ENCODE data around the gene MSL1.
A peak's percentile ranks its signal among the peaks of the same experiment; 100 is the strongest.

MSL1 gene

DNA sequence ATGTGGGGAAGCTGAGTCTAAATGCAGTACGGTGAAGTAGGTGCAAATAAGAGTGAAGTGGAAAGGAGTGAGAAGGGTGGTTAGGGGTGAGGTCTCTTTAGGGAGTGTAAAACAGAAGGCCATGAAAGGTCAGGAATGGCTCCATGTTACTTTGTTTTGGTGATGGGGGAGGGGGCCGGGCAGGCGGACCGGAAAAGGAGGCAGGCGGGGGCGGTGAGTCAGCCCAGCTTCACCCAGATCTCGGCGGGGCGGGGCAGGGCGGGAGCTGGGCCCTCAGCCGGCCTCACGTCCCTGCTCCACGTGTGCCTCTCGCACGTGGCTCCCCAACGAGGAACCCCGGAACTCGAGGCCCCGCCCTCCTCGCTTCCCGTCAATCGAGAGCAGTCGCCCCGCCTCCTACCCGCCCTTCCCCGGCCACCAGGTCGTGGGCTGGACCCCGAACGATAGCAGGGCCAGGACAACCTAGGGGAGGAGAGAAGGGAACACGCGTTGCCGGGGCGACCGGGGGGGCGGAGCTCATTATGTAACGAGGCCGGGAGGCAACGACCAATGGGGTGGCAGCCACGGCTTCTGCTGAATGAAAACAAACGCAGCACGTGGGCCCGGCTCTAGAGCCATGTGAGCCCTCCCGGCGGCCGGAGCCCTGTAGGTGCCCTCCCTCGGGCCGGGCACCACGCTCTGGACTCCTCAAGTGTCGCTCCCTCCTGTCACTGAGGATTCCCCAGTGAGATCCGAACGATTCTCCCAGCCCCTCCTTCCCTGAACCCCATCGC lies 22.7 kb upstream of the MSL1 start:
- DNase-seq = peak; percentile 100
- TF ChIP-seq, protein P1, sequence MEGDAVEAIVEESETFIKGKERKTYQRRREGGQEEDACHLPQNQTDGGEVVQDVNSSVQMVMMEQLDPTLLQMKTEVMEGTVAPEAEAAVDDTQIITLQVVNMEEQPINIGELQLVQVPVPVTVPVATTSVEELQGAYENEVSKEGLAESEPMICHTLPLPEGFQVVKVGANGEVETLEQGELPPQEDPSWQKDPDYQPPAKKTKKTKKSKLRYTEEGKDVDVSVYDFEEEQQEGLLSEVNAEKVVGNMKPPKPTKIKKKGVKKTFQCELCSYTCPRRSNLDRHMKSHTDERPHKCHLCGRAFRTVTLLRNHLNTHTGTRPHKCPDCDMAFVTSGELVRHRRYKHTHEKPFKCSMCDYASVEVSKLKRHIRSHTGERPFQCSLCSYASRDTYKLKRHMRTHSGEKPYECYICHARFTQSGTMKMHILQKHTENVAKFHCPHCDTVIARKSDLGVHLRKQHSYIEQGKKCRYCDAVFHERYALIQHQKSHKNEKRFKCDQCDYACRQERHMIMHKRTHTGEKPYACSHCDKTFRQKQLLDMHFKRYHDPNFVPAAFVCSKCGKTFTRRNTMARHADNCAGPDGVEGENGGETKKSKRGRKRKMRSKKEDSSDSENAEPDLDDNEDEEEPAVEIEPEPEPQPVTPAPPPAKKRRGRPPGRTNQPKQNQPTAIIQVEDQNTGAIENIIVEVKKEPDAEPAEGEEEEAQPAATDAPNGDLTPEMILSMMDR (IDR thresholded peaks at IDR 0.05; ENCODE audit: low read depth, low read length) = no peak
- H3K27ac ChIP-seq = peak overlapping the region; percentile 23

DNA sequence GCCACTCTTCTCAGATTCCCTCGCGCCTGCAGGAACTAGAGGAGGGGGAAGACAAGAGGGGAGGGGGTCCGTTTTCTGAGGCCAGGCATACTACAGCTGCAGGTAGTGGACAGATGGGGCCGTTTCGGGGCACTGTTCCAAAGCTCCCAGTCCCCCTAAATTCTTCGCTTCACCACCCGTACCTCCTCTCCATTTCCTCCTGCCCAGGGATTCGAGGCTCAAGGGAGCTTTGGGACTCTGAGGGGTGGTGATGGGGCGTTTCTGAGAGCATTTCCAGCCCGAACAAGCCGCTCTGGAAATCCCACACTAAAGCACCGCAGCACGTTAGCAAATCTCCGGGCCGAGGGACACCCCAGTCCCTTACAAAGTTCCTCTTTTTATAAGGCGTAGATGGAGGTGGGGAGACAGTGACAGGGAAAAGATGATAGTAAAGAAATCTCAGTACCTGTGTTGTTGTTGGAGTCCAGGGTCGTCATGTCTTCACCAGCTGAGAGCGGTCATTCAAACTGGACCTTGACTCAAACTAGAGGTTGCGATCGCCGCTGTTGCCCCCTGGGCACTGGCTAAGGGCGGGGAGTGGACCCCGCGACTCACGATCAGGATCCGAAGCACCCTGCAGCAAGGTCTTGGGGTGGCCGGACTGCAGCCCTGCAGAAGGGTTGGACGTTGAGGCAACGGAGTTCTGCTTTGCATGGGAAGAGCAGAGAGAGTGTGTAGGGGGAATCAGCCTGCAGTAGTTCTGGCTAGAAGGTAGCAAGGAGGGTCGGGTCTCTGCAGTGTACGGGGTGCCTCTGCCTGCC lies 22.0 kb upstream of the MSL1 start:
- TF ChIP-seq, protein P1 (IDR thresholded peaks at IDR 0.05; ENCODE audit: low read depth, low read length) = no peak
- peaks cover 22% of the 10 kb centered on the region for H3K36me3 ChIP-seq
- H3K9me3 ChIP-seq (ENCODE audit: severe bottlenecking) = no peaks in the 10 kb centered on the region
- H3K4me3 ChIP-seq (ENCODE audit: low read depth, low read length) = peak overlapping the region; percentile 80
- DNase-seq = no peak
- no peaks in the 10 kb centered on the region for H3K27me3 ChIP-seq (ENCODE audit: insufficient read depth, low read depth, severe bottlenecking)
- peak overlapping the region; percentile 10 for H3K27ac ChIP-seq

More for the DNA sequence above, 22.7 kb upstream of the MSL1 start:
- Histone ChIP-seq H3K9me3 (ENCODE audit: severe bottlenecking) (no peaks in the 10 kb centered on the region), H3K27me3 (ENCODE audit: insufficient read depth, low read depth, severe bottlenecking) (no peaks in the 10 kb centered on the region), H3K36me3 (peaks cover 30% of the 10 kb centered on the region), H3K4me3 (ENCODE audit: low read depth, low read length) (peak overlapping the region; percentile 80)

DNA sequence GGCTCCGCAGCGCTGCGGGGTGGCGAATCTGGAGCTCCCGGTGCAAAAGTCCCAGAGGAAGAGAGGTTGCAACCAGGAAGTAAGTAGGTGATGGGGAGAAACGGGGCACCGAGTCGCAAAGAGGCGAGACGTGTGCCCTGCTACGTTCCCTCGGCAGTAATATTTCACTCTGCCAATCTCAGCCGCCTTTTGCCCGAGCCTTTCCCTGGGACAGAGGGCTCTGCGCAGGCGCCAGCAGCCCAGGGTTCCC lies 21.4 kb upstream of the MSL1 start, which contains the start of gene NR1D1:
Gene NR1D1 (minus strand): TSS at position 171 of the 250 bp plus-strand sequence. CDS start 495 bp downstream, outside the sequence.
- peak within 1 kb of the TSS; percentile 37 for H3K27ac ChIP-seq
- H3K4me3 ChIP-seq (ENCODE audit: low read depth, low read length) = peak within 1 kb of the TSS; percentile 80
- TF ChIP-seq, protein P1 (IDR thresholded peaks at IDR 0.05; ENCODE audit: low read depth, low read length) = no peak
- no peaks in the 10 kb centered on the region for H3K9me3 ChIP-seq (ENCODE audit: severe bottlenecking)
- H3K27me3 ChIP-seq (ENCODE audit: insufficient read depth, low read depth, severe bottlenecking) = no peaks in the 10 kb centered on the region
- H3K36me3 ChIP-seq = peaks cover 17% of the 10 kb centered on the region
- no peak for DNase-seq

DNA sequence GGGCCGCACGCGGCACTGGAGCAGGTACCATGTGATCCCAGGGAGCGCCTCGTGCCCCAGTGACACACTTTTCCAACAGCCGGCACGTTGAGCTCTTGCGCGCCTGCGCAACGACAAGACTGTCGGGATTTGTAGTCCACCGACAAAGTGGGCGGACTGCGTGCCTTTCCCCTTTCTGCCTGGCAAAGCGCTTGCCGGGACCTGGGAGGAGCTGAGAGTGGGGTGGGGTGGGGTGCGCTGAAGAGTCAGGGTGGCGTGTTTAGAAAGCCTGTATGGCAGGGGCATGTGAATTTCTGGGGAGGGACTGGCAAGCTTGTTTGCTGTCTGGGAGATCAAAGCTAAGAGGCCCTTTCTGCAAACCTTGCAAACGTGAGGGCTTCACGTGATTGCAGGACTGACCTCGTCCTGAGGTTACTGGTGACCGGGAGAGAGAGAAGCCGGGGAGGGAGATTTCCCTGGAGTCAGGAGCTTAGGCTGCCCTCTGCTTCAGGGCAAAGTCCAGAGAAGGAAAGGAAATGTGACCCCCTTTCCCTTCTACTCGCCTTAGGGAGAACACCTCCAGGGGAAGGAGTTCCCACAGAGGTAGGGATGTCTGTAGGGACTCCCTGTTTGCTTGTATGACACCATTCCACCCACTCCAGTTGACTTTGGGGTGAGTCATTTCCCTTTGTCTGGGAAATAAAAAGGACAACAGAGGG lies 21.0 kb upstream of the MSL1 start:
- no peaks in the 10 kb centered on the region for H3K27me3 ChIP-seq (ENCODE audit: insufficient read depth, low read depth, severe bottlenecking)
- peak overlapping the region; percentile 37 for H3K27ac ChIP-seq
- H3K36me3 ChIP-seq = peaks cover 14% of the 10 kb centered on the region
- peak overlapping the region; percentile 80 for H3K4me3 ChIP-seq (ENCODE audit: low read depth, low read length)
- no peaks in the 10 kb centered on the region for H3K9me3 ChIP-seq (ENCODE audit: severe bottlenecking)
- peak; percentile 100 for DNase-seq
- TF ChIP-seq, protein P1 (IDR thresholded peaks at IDR 0.05; ENCODE audit: low read depth, low read length) = no peak

DNA sequence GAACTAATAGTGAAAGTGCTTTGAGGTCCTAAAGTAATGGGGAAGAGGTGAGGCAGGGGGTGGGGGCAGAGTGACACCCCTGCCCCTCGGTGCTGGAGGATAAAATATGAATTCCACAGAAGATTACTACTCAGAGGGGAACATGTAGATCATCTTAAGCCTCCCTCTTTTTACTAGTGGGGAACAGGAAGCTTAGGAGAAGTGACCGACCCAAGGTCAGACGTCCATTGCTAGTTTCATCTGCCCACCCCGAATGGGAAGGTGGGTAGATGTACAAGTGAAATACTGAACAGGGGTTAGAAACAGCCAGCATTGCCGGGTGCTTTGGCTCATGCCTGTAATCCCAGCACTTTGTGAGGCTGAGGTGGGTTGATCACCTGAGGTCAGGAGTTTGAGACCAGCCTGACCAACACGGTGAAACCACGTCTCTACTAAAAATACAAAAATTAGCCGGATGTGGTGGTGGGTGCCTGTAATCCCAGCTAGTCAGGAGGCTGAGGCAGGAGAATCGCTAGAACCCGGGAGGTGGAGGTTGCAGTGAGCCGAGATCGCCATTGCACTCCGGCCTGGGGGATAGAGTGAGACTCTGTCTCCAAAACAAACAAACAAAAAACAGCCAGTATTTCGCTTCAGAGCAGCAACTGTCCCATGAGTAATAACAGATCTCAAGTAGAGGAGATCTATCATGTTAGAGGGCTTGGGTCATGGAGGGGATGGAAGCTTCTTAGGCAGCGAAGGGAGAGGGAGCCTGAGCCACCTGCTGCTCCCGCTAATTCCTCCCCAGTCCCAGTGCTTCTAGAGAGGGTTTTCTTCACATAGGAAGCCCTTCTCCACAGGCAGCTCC lies 20.2 kb upstream of the MSL1 start:
- Histone ChIP-seq H3K27ac (peak overlapping the region; percentile 37), H3K27me3 (ENCODE audit: insufficient read depth, low read depth, severe bottlenecking) (no peaks in the 10 kb centered on the region), H3K4me3 (ENCODE audit: low read depth, low read length) (peak overlapping the region; percentile 80), H3K9me3 (ENCODE audit: severe bottlenecking) (no peaks in the 10 kb centered on the region), H3K36me3 (peaks cover 8% of the 10 kb centered on the region)
- TF ChIP-seq, protein P1 (IDR thresholded peaks at IDR 0.05; ENCODE audit: low read depth, low read length) = no peak
- peak; percentile 41 for DNase-seq
